Gastroesophageal sphincter (tissue), 4 donors: ENCODE results near the gene SORD. TPM values are rescaled to one million over a fixed set of nuclear protein-coding genes. Genes with fewer than 3 reads are reported as not detected.

Experiments
- ATAC-seq: fragments of 150-250 bp; one replicate; pipeline ENCODE4 v1.9.1; 2016; ENCODE audit warnings: mild to moderate bottlenecking, moderate library complexity
- H3K27ac ChIP-seq, 4 donors: fragments of 200-600 bp; sonication (generic) in 3 of 4; 1 replicate in 3 of 4; 2 replicates in 1 of 4; pipeline ENCODE4 v1.5.1; 2016 to 2019
- H3K27me3 ChIP-seq: fragments of 200-600 bp; sonication (generic); one replicate; pipeline ENCODE4 v1.5.1; 2019
- H3K36me3 ChIP-seq, 2 donors: fragments of 200-600 bp; sonication (generic); one replicate each; pipeline ENCODE4 v1.5.1; 2019; ENCODE audit warnings: control low read depth in 1 of 2
- H3K4me1 ChIP-seq, 3 donors: fragments of 200-600 bp; sonication (generic); 1 replicate in 2 of 3; 2 replicates in 1 of 3; pipeline ENCODE4 v1.5.1; 2016 to 2019; ENCODE audit warnings: control low read depth in 2 of 3
- H3K4me3 ChIP-seq, 2 donors: fragments of 200-600 bp; sonication (generic); one replicate each; pipeline ENCODE4 v1.5.1; 2019; ENCODE audit warnings: mild to moderate bottlenecking in 1 of 2, moderate library complexity in 1 of 2
- H3K9me3 ChIP-seq, 3 donors: fragments of 200-600 bp; sonication (generic); one replicate each; pipeline ENCODE4 v1.5.1; 2017 to 2019; ENCODE audit warnings: control low read depth in 2 of 3
- EP300 ChIP-seq: sonication (generic); formaldehyde crosslinking; IDR thresholded peaks from one replicate; pipeline ENCODE4 v1.6.1; 2017; ENCODE audit warnings: antibody characterized with exemption, mild to moderate bottlenecking
- POLR2A ChIP-seq, 2 donors: fragments of 450-650 bp; IDR thresholded peaks; one replicate each; pipeline ENCODE4 v1.6.1; 2017; ENCODE audit warnings: antibody characterized with exemption in 2 of 2, mild to moderate bottlenecking in 2 of 2, moderate library complexity in 1 of 2
- POLR2AphosphoS5 ChIP-seq: sonication (generic); formaldehyde crosslinking; IDR thresholded peaks from one replicate; pipeline ENCODE4 v1.6.1; 2017; ENCODE audit warnings: antibody characterized with exemption
- WGBS, 2 donors: methylation state at CpG; one replicate each; pipeline ENCODE4 v1.1.5; 2018; ENCODE audit warnings: low coverage in 1 of 2; 5-methylcytosine and 5-hydroxymethylcytosine counted together
- total RNA-seq, 4 donors: library from RNA; depleted of rRNA; stranded (reverse); fragments of >200 nt; gene quantifications; one replicate each; pipeline ENCODE4 v1.1.0, GENCODE V29; 2016
- TF ChIP-seq, protein P1 (sequence below), 4 experiments: fragments of 200-600 bp in 2 of 4; fragments of 450-650 bp in 2 of 4; sonication (generic) in 1 of 4; IDR thresholded peaks; one replicate each; pipeline ENCODE4 v1.5.1; 2017 to 2019; ENCODE audit warnings: antibody characterized with exemption in 4 of 4, mild to moderate bottlenecking in 2 of 4, moderate library complexity in 2 of 4

The SORD gene
- total RNA-seq, 4 donors from 2014 or later: 2.6 to 9.4 (median 7.9) TPM

DNA sequence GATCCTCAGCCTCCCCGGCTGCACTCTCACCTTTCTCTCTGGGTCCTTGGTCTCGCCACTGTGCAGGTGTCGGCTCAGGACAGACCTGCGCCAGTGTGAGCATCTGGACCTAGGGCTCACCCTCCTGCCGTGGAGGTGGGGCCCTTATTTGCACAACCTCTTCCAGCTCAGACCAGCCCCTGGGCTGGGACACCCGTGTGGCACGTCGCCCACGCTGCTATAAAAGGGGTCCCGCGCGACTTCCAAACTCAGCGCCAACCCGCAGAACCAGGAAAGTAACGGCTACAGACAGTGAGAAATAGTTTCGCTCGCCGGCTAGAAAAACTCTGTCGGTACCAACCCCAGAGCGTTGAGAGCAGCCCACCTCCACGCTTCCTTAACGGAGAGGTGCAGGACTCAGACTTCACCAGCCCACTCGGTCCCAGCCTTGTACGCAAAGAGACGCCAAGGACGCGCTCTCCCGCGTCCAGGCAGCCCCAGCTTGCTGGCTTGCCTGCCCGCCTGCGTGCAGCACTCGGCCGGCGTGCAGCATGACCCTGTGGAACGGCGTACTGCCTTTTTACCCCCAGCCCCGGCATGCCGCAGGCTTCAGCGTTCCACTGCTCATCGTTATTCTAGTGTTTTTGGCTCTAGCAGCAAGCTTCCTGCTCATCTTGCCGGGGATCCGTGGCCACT, 91.2 kb downstream of the SORD start, which contains the start of the genes DUOX2 and DUOXA2:
Gene DUOX2 (minus strand): TSS at position 97 of the 675 bp plus-strand sequence. CDS start 761 bp downstream, outside the sequence.
Gene DUOXA2 (plus strand): TSS at position 251 of the 675 bp plus-strand sequence. CDS start 280 bp downstream, at position 531.
- peaks cover 0 to 51% (median 20%) of the 10 kb centered on the region in 3 donors for H3K4me1 ChIP-seq
- 0 to 11% methylated on average over 1 to 7 of the region's 42 CpGs for WGBS, 2 donors
- H3K27me3 ChIP-seq: peaks cover 98% of the 10 kb centered on the region
- no peak within 1 kb of the TSS for H3K4me3 ChIP-seq
- ATAC-seq: no peak
- H3K9me3 ChIP-seq: no peaks in the 10 kb centered on the region
- no peak within 1 kb of the TSS for H3K27ac ChIP-seq
- H3K36me3 ChIP-seq: no peaks in the 10 kb centered on the region
- TF ChIP-seq, protein P1, sequence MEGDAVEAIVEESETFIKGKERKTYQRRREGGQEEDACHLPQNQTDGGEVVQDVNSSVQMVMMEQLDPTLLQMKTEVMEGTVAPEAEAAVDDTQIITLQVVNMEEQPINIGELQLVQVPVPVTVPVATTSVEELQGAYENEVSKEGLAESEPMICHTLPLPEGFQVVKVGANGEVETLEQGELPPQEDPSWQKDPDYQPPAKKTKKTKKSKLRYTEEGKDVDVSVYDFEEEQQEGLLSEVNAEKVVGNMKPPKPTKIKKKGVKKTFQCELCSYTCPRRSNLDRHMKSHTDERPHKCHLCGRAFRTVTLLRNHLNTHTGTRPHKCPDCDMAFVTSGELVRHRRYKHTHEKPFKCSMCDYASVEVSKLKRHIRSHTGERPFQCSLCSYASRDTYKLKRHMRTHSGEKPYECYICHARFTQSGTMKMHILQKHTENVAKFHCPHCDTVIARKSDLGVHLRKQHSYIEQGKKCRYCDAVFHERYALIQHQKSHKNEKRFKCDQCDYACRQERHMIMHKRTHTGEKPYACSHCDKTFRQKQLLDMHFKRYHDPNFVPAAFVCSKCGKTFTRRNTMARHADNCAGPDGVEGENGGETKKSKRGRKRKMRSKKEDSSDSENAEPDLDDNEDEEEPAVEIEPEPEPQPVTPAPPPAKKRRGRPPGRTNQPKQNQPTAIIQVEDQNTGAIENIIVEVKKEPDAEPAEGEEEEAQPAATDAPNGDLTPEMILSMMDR (IDR thresholded peaks at IDR 0.05): no peak
- no peak for TF ChIP-seq POLR2A (IDR thresholded peaks at IDR 0.05)
- TF ChIP-seq EP300: no peak
- TF ChIP-seq POLR2AphosphoS5: no peak

DNA sequence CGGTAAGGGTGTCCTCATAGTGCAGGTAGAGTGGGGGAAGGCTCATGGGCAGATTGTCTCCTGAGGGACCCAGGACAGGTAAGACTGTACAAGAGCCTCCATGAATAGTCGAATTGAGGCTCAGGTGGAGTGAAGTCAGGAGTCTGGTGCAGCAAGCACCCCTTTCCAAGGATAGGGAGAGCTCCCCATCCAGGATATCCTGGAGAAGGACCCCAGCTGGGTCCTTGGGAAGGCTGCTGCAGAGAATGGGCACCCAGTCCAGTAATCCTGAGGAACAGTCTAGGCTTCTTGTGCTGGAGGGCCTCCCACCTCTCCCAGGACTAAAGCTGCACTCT, 91.7 kb downstream of the SORD start:
- no peaks in the 10 kb centered on the region for H3K9me3 ChIP-seq
- H3K36me3 ChIP-seq: no peaks in the 10 kb centered on the region
- H3K4me1 ChIP-seq: peaks cover 0 to 51% (median 20%) of the 10 kb centered on the region in 3 donors
- peaks cover 98% of the 10 kb centered on the region for H3K27me3 ChIP-seq
- H3K4me3 ChIP-seq: no peak overlapping the region
- TF ChIP-seq POLR2AphosphoS5 (no peak), POLR2A (IDR thresholded peaks at IDR 0.05) (no peak), EP300 (no peak)
- TF ChIP-seq, protein P1 (IDR thresholded peaks at IDR 0.05): no peak
- no peak overlapping the region for H3K27ac ChIP-seq
- WGBS, 2 donors: no CpG with 5 or more reads among the region's 2 CpGs
- no peak for ATAC-seq

DNA sequence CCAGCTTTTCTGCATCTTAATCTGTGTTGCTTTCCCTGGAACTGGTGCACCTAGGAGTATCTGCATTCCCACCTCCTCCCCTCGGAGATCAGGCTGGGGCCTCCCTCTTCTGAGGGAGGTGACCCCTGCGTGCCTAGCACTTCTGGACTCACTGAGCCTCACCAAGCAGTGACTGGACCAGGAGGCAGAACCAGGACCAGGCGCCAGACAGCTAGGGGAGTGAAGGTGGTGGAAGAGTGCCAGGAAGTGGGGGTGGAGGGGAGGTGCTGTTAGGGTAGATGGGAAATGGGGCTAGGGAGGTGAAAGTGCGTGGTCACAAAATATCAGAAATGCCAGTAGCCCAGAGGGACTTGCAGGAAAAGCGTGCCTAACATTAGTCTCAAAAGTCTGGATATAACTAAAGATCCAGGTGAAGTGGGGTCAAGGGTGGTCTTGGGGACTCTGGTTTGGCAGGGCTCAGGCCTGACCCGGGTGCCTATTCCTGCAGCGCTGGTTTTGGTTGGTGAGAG, 92.4 kb downstream of the SORD start:
- H3K36me3 ChIP-seq: no peaks in the 10 kb centered on the region
- no peak for TF ChIP-seq POLR2A (IDR thresholded peaks at IDR 0.05)
- H3K9me3 ChIP-seq: no peaks in the 10 kb centered on the region
- peaks cover 0 to 51% (median 20%) of the 10 kb centered on the region in 3 donors for H3K4me1 ChIP-seq
- WGBS, 2 donors: 47% methylated on average over 4 of the region's 7 CpGs; no CpG with 5 or more reads in 1 of the 2 donors
- no peak for ATAC-seq
- peaks cover 98% of the 10 kb centered on the region for H3K27me3 ChIP-seq
- no peak overlapping the region for H3K27ac ChIP-seq
- no peak overlapping the region for H3K4me3 ChIP-seq

DNA sequence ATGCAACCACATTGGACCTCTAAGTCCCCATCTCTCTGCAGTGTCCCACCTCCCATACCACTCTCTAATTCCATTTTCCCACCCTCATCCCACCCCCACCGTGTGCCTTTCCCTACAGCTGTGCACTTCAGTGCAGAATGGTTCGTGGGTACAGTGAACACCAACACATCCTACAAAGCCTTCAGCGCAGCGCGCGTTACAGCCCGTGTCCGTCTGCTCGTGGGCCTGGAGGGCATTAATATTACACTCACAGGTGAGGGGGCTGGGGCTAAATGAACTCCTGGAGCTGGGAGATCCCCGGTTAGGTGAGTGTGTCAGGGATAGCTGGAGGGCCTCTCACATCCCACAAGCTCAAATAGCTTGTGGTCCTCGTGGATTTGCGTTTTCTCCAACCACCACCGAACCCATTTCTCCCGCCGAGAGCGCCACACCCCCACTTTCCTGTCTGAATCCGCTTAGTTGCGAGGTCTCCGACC, 93.0 kb downstream of the SORD start:
- H3K4me1 ChIP-seq: peaks cover 0 to 51% (median 20%) of the 10 kb centered on the region in 3 donors
- WGBS, 2 donors: 23 to 27% methylated on average over 6 to 10 of the region's 19 CpGs

More for the DNA sequence above, 93.0 kb downstream of the SORD start:
- TF ChIP-seq, protein P1 (IDR thresholded peaks at IDR 0.05): no peak
- TF ChIP-seq EP300 (no peak), POLR2AphosphoS5 (no peak), POLR2A (IDR thresholded peaks at IDR 0.05) (no peak)
- H3K36me3 ChIP-seq: no peaks in the 10 kb centered on the region
- peaks cover 99% of the 10 kb centered on the region for H3K27me3 ChIP-seq
- no peak overlapping the region for H3K4me3 ChIP-seq
- no peaks in the 10 kb centered on the region for H3K9me3 ChIP-seq
- ATAC-seq: no peak
- no peak overlapping the region for H3K27ac ChIP-seq
